ENCODE data around the gene KATNAL2.
"Not testable (repeated sequence)": the region's sequence is repeated elsewhere in the genome, so short reads cannot be mapped to it uniquely, and the experiment has no call there.

Gene KATNAL2

DNA sequence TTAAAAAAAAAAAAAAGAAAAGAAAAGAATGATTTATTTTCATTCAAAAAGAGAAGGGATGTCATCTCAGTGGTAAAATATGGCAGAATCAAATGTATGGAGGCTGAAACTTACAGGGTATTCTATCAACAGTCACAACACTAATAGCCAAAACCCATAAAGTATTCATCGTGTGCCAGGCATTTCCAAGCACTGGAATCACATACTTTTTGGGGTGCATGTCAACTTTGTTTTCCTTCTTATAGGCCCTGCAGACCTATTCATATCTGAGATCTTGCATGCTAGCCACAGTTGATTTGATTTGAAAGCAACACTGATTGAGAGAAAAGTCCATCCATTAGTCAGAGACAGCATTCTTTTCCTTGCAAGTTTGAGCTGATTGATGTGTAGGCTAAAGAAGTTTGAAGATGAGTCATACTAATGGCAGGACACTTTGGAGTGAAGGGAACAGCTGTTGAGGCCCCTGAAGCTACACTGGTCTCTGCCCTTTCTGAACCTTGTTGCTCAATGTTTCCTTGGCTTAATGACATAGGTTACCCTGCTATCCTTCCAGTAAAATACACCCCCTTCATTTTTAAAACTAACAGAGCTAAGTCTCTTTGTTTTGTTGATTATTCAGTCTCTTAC, 22.0 kb downstream of the KATNAL2 start:
- no peak for DNase-seq (ENCODE audit: low read depth in 2 of 2)

DNA sequence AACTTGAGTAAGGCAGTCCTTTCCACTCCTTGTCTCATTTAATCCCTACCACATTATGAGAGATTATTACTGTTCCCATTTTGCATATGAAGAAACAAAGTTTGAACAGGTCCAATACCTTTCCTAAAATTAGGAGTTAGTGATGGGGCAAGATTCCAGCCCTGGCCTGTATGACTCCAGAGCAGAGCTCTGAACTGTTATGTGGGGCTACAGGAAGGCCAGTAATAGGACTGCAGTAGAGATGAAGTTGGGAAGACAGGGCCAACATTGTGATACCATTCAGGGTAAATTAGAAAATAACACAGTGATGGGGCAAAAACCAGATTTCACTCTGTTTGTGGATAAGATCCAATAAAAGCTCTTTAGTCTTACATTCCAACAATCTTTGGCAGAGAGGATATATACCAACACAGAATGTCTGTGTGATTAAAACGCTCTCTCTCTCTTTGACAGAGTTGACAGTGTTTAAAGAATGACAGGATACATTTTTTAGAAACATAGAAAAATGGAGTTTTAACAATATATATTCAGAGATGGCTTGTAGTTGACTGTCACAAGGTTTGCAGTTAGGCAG, 22.7 kb downstream of the KATNAL2 start:
- no peak for DNase-seq (ENCODE audit: low read depth in 2 of 2)

DNA sequence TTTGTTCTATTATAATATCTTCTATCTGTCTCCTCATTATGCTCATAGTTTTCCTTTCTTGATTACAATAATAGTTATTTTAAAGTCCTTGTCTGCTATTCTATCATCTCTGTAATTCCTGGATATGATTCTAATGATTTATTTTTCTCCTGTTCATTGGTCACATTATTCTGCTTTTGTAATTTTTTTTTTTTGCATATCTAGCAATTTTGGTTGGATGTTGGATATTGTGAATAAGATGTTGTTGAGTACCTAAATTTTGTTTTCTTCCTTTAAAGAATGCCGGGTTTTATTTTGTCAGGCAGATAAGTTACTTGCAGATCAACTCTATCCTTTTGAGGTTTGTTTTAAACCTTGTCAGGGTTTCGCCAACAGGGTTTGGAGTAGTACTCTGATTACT, 25.2 kb downstream of the KATNAL2 start:
- no peak for DNase-seq (ENCODE audit: low read depth in 2 of 2)

DNA sequence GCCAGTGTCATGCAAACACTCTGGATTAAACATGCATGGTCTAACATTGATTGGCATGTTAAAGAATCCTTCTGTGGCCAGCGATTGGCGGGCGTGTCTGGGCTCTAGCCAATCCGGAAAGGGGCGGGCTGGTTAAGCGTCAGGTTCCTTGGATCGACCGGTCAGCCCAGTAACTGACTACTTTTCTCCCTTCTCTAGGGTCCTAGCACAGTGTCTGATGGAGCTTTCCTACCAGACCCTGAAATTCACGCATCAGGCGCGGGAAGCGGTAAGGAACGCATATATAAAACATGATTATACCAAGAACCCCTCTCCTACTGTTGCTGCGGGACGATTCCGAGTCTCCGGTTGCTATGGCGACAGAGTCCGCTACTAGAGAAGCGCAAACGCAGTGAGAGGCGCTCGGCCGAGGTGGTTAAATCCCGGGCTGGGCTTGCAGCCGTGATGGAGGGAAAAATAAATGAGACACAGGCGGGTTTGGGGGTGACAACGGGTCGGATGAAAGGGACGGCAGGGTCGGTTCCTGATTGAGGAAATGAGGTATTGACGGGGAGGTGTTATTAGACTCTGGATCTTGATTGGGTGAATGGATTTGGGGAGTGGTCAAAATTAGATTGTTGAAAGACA, 29.4 kb downstream of the KATNAL2 start:
- peak in 1 of 2 donors; percentile 35 for DNase-seq (ENCODE audit: low read depth in 2 of 2)

DNA sequence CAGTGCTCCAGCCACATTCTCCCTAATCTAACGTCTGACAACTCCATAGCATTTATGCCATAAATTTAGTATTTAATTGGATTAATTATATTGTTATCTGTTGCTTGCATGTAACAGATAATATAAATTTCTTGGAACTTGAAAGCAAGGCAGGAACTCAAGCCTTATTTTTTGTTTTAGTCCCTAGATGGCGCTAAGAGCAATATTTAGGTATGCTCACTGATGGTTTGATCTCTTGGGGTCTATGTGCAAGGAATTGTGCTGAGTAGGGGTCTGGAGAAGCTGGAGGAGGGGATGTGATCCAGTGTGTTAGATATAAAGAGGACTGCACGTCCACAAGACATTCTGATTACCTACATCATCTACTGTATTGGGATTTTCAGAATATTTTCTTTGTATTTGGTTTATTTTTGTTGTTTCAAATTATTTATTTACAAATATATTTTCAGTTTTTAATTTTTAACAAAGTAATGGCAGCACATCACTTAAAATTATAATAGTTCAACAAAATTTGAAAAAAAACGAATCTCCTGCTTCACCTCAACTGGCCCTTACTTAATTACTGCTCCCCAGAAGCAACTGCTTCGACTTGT, 32.8 kb downstream of the KATNAL2 start:
- DNase-seq (ENCODE audit: low read depth in 2 of 2), result no peak

DNA sequence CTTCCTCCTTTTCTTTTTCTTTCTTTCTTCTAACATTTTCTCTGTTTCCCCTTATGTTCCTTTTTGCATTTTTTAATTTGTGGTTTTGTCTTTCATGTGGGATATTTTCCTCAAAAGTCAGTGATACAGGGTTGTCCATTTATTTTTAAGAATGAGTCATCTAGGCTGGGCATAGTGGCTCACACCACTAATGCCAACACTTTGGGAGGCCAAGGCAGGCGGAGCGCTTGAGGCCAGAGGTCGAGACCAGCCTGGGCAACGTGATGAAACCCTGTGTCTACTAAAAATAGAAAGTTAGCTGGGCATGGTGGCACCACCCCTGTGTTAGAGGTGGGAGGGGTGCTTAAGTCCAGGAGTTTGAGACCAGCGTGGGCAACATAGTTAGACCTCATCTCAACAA, 35.8 kb downstream of the KATNAL2 start:
- no peak for DNase-seq (ENCODE audit: low read depth in 2 of 2)

DNA sequence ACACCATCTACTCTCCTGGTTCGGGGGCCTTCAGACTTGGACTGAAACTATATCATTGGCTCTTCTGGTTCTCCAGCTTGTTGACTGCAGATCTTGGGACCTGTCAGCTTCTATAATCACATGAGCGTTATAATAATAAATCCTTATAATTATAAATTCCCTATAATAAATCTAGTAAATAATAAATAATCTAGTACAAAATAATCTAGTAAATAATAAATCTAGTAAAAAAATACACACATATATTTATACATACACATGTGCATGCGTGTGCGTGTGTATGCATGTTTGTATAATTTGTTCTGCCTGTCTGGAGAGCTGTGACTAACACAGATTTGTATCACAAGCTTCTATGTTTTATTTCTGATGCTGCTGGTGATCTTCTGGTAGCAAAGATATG, 40.8 kb downstream of the KATNAL2 start:
- no peak for DNase-seq (ENCODE audit: low read depth in 2 of 2)

DNA sequence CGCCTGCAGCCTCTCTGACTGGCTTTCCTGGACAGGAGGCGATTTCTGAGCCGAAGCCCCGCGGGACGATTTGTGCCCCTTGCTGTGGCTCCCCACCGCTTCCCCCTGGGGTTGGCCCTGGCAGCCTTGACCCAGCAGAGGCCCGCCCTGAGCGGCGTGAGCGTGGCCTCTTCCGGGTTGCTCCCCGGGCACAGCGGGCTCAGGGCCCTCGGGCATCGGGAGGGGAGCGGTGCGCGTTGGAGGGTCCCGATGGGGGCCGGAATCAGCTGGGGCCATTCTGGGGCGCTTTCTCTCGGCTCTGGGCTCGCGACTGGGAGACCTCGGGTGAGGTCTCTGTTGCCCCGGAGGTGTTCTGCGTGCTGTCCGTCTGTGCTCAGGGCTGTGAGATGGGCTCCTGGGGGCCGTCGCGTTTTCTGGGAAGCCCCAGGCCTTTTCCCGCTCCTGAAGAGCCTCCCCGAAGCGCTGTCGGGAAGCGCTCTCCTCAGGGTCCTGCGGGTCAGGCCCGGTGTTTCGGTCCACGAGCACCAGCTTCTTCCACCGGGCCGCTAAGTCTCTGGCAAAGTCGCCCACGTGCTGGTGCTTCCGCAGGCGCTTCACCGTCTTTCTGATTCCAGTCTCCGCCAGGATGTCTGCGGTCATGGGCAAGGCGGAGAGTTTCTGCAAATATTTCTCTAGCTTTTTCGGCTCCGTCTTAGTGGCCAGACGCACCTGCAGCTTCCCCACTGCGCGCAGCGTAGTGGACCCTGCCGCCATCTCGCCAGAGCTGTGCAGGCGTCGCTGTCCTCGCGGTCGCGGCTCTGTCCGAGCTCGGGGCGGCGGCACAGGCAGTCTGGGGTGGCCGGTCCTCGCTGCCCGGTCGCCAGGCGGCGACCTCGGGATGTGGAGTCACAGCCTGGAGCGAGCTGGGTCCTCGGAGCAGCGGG, 46.5 kb downstream of the KATNAL2 start:
- DNase-seq (ENCODE audit: low read depth in 2 of 2), result not testable (repeated sequence)

DNA sequence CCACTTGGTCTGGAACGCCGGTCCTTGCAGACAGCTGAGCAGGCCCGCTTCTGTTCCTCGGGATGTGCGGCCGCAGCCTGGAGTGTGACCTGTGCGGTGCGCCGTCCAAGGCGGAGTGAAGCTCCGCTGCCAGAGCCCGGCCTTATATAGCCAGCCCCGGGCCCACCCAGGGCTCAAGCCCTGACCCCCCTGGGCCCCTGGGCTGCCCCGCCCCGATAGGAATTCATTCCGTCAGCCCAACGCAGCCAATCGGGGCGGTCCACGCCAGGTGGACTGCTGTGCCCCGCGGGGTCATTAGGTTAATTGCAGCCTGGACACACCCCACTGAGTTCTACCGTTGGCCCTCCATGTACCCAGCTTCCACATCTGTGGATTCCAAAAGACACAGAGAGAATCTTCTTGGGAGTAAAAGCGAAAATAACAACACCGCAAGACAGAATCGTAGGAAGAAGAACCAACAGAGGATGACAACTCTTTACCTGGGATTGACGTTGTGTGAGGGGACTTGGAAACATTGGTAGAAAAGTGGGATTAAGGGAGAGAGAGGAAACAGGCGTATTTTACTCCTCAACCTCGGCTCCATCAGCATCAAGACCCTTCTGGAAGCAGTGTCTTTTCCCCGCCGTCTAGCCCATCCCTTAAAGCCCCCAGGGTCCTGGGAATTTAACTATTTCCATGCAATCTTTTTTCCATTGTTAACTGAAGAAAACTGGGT, 47.3 kb downstream of the KATNAL2 start:
- not testable (repeated sequence) for DNase-seq (ENCODE audit: low read depth in 2 of 2)

DNA sequence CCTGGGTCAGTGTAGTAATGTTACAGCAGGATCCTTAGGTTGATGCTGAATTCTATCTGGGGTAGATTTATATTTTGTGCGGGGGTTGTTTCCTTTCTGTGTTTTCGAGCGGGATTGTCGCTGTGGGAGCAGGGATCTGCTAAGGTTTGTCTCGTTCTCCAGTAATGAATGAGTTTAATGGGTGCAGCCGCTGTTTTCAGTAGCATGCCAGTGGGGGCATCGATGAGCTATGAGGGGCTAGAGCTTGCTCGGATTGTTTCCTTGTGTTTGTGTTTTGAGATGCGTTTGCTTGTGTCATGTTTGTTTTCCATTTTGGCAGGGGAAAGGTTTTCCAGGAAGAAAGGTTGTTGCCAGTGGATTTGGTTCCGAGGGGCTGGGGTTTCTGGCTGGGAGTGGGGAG, 48.9 kb downstream of the KATNAL2 start:
- not testable (repeated sequence) for DNase-seq (ENCODE audit: low read depth in 2 of 2)

DNA sequence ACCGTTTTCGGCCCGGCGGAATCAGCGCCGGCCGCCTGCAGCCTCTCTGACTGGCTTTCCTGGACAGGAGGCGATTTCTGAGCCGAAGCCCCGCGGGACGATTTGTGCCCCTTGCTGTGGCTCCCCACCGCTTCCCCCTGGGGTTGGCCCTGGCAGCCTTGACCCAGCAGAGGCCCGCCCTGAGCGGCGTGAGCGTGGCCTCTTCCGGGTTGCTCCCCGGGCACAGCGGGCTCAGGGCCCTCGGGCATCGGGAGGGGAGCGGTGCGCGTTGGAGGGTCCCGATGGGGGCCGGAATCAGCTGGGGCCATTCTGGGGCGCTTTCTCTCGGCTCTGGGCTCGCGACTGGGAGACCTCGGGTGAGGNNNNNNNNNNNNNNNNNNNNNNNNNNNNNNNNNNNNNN, 52.1 kb downstream of the KATNAL2 start:
- not testable (repeated sequence) for DNase-seq (ENCODE audit: low read depth in 2 of 2)

DNA sequence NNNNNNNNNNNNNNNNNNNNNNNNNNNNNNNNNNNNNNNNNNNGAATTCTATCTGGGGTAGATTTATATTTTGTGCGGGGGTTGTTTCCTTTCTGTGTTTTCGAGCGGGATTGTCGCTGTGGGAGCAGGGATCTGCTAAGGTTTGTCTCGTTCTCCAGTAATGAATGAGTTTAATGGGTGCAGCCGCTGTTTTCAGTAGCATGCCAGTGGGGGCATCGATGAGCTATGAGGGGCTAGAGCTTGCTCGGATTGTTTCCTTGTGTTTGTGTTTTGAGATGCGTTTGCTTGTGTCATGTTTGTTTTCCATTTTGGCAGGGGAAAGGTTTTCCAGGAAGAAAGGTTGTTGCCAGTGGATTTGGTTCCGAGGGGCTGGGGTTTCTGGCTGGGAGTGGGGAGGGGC, 102.5 kb downstream of the KATNAL2 start:
- DNase-seq (ENCODE audit: low read depth in 2 of 2), result not testable (repeated sequence)

DNA sequence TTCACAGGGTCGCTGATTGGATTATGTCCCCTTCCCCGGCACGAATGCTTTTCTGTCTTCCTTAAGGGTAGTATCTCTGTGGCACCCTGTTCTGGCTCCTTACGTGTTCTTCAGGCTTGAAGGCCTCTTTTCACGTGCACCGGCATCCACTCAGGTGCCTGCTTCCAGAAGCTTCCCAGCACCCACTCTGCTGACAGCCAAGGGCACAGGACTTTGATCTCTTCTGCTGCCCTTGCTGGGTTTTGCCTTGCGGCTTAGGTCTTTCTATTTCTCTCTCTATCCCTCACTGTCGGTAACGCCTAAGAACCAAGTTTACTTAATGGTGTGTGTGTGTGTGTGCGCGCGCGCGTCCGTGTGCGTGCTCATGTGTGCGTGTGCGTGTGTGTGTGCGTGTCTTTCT, 103.4 kb downstream of the KATNAL2 start:
- DNase-seq (ENCODE audit: low read depth in 2 of 2), result not testable (repeated sequence)

DNA sequence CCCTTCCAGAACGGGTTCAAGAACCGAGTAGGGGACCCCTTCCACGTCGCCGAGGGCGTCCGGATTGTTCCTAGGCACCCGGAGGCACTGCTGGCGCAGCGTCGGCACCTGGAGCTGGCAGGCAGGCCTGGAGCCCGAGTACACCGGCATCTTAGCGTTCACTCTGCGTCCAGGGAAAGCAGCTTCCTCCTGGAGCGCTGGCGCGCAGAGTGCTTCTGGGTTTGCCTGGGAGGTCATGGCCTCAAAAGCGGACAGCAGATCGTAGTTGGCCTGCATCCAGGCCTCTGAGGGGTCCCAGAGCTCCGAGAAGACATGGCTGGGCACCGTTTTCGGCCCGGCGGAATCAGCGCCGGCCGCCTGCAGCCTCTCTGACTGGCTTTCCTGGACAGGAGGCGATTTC, 105.4 kb downstream of the KATNAL2 start:
- not testable (repeated sequence) for DNase-seq (ENCODE audit: low read depth in 2 of 2)

DNA sequence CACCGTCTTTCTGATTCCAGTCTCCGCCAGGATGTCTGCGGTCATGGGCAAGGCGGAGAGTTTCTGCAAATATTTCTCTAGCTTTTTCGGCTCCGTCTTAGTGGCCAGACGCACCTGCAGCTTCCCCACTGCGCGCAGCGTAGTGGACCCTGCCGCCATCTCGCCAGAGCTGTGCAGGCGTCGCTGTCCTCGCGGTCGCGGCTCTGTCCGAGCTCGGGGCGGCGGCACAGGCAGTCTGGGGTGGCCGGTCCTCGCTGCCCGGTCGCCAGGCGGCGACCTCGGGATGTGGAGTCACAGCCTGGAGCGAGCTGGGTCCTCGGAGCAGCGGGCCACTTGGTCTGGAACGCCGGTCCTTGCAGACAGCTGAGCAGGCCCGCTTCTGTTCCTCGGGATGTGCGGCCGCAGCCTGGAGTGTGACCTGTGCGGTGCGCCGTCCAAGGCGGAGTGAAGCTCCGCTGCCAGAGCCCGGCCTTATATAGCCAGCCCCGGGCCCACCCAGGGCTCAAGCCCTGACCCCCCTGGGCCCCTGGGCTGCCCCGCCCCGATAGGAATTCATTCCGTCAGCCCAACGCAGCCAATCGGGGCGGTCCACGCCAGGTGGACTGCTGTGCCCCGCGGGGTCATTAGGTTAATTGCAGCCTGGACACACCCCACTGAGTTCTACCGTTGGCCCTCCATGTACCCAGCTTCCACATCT, 106.5 kb downstream of the KATNAL2 start:
- not testable (repeated sequence) for DNase-seq (ENCODE audit: low read depth in 2 of 2)

DNA sequence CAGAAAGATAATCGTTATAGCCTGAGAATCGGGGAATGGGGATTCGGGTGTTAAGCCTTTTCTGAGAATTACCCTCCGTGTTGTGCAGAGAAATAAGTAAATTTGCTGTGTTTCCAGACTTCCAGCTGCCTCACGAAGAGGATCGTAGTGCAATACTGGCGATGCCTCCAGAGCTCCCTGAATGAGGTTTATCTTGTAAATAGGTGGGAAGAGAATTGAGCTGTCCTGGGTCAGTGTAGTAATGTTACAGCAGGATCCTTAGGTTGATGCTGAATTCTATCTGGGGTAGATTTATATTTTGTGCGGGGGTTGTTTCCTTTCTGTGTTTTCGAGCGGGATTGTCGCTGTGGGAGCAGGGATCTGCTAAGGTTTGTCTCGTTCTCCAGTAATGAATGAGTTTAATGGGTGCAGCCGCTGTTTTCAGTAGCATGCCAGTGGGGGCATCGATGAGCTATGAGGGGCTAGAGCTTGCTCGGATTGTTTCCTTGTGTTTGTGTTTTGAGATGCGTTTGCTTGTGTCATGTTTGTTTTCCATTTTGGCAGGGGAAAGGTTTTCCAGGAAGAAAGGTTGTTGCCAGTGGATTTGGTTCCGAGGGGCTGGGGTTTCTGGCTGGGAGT, 108.3 kb downstream of the KATNAL2 start:
- DNase-seq (ENCODE audit: low read depth in 2 of 2), result not testable (repeated sequence)

DNA sequence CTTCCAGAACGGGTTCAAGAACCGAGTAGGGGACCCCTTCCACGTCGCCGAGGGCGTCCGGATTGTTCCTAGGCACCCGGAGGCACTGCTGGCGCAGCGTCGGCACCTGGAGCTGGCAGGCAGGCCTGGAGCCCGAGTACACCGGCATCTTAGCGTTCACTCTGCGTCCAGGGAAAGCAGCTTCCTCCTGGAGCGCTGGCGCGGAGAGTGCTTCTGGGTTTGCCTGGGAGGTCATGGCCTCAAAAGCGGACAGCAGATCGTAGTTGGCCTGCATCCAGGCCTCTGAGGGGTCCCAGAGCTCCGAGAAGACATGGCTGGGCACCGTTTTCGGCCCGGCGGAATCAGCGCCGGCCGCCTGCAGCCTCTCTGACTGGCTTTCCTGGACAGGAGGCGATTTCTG, 111.3 kb downstream of the KATNAL2 start:
- not testable (repeated sequence) for DNase-seq (ENCODE audit: low read depth in 2 of 2)

DNA sequence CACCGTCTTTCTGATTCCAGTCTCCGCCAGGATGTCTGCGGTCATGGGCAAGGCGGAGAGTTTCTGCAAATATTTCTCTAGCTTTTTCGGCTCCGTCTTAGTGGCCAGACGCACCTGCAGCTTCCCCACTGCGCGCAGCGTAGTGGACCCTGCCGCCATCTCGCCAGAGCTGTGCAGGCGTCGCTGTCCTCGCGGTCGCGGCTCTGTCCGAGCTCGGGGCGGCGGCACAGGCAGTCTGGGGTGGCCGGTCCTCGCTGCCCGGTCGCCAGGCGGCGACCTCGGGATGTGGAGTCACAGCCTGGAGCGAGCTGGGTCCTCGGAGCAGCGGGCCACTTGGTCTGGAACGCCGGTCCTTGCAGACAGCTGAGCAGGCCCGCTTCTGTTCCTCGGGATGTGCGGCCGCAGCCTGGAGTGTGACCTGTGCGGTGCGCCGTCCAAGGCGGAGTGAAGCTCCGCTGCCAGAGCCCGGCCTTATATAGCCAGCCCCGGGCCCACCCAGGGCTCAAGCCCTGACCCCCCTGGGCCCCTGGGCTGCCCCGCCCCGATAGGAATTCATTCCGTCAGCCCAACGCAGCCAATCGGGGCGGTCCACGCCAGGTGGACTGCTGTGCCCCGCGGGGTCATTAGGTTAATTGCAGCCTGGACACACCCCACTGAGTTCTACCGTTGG, 112.4 kb downstream of the KATNAL2 start:
- DNase-seq (ENCODE audit: low read depth in 2 of 2), result not testable (repeated sequence)

DNA sequence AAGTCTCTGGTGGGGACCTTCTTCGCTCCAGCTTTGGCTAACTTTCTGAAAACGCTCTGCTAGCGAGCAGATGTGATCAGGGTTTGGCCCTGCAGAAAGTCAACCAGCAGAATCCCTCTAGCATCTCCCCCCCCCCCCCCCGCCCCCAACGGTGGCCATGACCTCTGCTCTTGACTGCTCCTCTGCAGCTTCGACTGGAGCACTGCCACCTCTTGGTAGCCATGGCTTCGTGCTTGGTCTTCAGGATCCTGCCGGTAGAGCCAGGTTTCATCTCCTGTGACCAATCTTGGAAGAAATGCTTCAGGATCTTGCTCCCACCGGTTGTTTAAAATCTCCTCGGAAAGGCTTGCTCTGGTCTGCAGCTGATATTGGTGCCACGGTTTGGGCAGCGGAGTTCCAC, 113.5 kb downstream of the KATNAL2 start:
- not testable (repeated sequence) for DNase-seq (ENCODE audit: low read depth in 2 of 2)

DNA sequence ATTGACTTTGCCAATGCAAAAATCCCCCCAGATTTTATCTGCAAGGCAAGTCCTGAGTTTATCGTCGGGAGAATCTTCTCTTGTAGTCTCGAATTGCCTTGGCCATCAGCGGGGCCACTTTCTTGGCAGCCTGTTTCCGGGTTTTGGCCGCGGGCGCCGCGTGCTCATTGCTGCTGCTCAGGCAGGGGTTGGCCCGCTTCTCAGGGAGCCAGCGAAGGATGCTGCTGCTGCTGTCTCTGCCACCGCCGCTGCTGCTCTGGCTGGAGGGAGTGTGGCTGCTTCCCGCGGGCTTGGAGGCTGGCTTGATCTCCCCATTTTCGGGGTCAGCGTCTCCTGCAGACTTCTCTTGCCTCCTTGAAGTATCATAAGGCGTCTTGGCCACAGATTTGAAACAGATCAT, 115.5 kb downstream of the KATNAL2 start:
- no peak for DNase-seq (ENCODE audit: low read depth in 2 of 2)

Data from stimulated activated CD4-positive, alpha-beta T cell treated with anti-CD3 and anti-CD28 coated beads, Interleukin-1b, Interleukin-23, amount 100 ng/mL, for 4 hours (primary cell).